Hepatocyte (in vitro differentiated cells): ENCODE measurements around the gene SPECC1L. TPM values are rescaled to one million over a fixed set of nuclear protein-coding genes. Genes with fewer than 3 reads are reported as not detected.

ENCODE experiments used
- DNase-seq: peaks from one replicate; pipeline ENCODE4 v3.0.0-alpha.2; 2016; ENCODE audit warnings: low spot score
- H2AFZ ChIP-seq: fragments of 200-600 bp; sonication (generic); 2 replicates; pipeline ENCODE4 v1.6.0; 2016; ENCODE audit warnings: antibody characterized with exemption, mild to moderate bottlenecking
- H3K27ac ChIP-seq: fragments of 200-600 bp; sonication (generic); 2 replicates; pipeline ENCODE4 v1.5.1; 2016; ENCODE audit warnings: mild to moderate bottlenecking
- H3K27me3 ChIP-seq: fragments of 200-600 bp; sonication (generic); 2 replicates; pipeline ENCODE4 v1.6.1; 2016
- H3K36me3 ChIP-seq: fragments of 200-600 bp; sonication (generic); replicated peaks from 2 replicates; pipeline ENCODE4 v1.5.1; 2016; ENCODE audit warnings: low read depth; ENCODE audit not compliant: insufficient read depth
- H3K4me1 ChIP-seq: fragments of 200-600 bp; sonication (generic); 2 replicates; pipeline ENCODE4 v1.5.1; 2016; ENCODE audit warnings: mild to moderate bottlenecking, moderate library complexity; ENCODE audit not compliant: insufficient read depth
- H3K4me2 ChIP-seq: fragments of 200-600 bp; sonication (generic); 2 replicates; pipeline ENCODE4 v1.6.0; 2016
- H3K4me3 ChIP-seq: fragments of 200-600 bp; sonication (generic); 2 replicates; pipeline ENCODE4 v1.5.1; 2016; ENCODE audit warnings: mild to moderate bottlenecking
- H3K79me2 ChIP-seq: fragments of 200-600 bp; sonication (generic); 2 replicates; pipeline ENCODE4 v1.6.0; 2017; ENCODE audit warnings: mild to moderate bottlenecking
- H3K9me2 ChIP-seq: fragments of 200-600 bp; sonication (generic); replicated peaks from 2 replicates; pipeline ENCODE4 v1.6.0; 2017; ENCODE audit warnings: mild to moderate bottlenecking; ENCODE audit not compliant: insufficient read depth
- H3K9me3 ChIP-seq: fragments of 200-600 bp; sonication (generic); 2 replicates; pipeline ENCODE4 v1.5.1; 2016; ENCODE audit warnings: low read depth, mild to moderate bottlenecking
- H4K20me1 ChIP-seq: fragments of 200-600 bp; sonication (generic); 2 replicates; pipeline ENCODE4 v1.6.0; 2016; ENCODE audit warnings: mild to moderate bottlenecking; ENCODE audit not compliant: insufficient read depth, poor library complexity, severe bottlenecking
- CTCF ChIP-seq: fragments of 200-600 bp; sonication (generic); IDR thresholded peaks from 2 replicates; pipeline ENCODE4 v1.5.1; 2016; ENCODE audit warnings: antibody characterized with exemption, mild to moderate bottlenecking; ENCODE audit not compliant: poor library complexity
- EZH2 ChIP-seq: fragments of 200-600 bp; sonication (generic); IDR thresholded peaks from 2 replicates; pipeline ENCODE4 v1.6.1; 2016; ENCODE audit warnings: antibody characterized with exemption, mild to moderate bottlenecking, borderline replicate concordance
- EZH2phosphoT487 ChIP-seq: fragments of 200-600 bp; sonication (generic); IDR thresholded peaks from one replicate; pipeline ENCODE4 v1.6.1; 2018; ENCODE audit warnings: antibody characterized with exemption, mild to moderate bottlenecking, low read depth, moderate library complexity; ENCODE audit not compliant: unreplicated experiment, severe bottlenecking
- WGBS: methylation state at CpG from one replicate; pipeline ENCODE4 v1.1.6; 2016; ENCODE audit warnings: low lambda C conversion rate; ENCODE audit errors: missing lambda C conversion rate; 5-methylcytosine and 5-hydroxymethylcytosine counted together
- polyA plus RNA-seq: library from polyadenylated mRNA; unstranded; fragments of >200 nt; fragmentation: Nextera tagmentation; extraction: Ambion mirVana; gene quantifications from 2 replicates; pipeline ENCODE4 v1.2.1, GENCODE V29; 2016
- total RNA-seq: library from RNA; depleted of rRNA; stranded (reverse); fragments of >200 nt; gene quantifications from 2 replicates; pipeline ENCODE4 v1.2.3, GENCODE V29; 2014

The SPECC1L gene
- total and polyA plus RNA-seq, 2 experiments from 2014 or later: 13.0 to 28.3 TPM

DNA sequence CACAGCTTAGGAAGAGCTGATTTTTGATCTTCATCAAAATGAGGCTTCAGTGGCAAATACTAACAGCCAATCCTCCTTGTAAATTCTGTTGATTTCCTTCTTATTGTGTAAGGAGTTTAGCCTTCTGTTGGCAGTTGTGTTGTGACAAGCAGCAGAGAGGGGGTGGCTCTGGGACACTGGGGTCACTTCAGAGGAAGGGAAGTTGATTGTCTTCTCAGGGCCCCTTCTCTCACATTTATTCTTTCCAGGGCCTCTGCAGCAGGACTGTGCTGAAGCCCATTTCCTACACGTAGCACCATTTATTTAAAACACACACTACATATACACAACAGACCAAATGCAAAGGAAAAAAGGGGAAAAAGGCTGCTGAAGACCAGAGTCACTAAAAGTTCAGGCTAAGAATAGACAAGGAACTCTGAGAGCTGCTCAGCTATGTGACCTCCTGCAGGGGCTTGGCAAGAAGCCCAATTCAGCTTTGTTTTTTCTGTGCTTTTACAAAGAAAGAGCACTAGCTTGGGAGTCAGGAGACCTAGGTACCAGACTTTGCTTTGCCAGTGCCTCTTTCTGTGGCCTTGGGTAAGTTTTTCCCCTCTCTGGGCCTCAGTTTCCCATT, 196.2 kb downstream of the SPECC1L start:
- H3K4me2 ChIP-seq: no peak overlapping the region
- peak overlapping the region; percentile 50 for H3K27ac ChIP-seq
- H3K4me3 ChIP-seq: no peak overlapping the region
- no peak overlapping the region for H2AFZ ChIP-seq
- no peaks in the 10 kb centered on the region for H3K36me3 ChIP-seq
- peaks cover 10% of the 10 kb centered on the region for H3K4me1 ChIP-seq
- no peak for TF ChIP-seq EZH2phosphoT487
- no peak for TF ChIP-seq CTCF
- no peak for TF ChIP-seq EZH2
- H3K27me3 ChIP-seq: no peaks in the 10 kb centered on the region
- no peaks in the 10 kb centered on the region for H3K9me3 ChIP-seq
- 40% methylated on average over 1 of the region's 1 CpG for whole genome bisulfite sequencing
- DNase-seq: no peak
- H3K79me2 ChIP-seq: no peaks in the 10 kb centered on the region
- no peaks in the 10 kb centered on the region for H3K9me2 ChIP-seq
- H4K20me1 ChIP-seq: no peaks in the 10 kb centered on the region

- H4K20me1 ChIP-seq: no peaks in the 10 kb centered on the region
- TF ChIP-seq CTCF (no peak), EZH2 (no peak), EZH2phosphoT487 (no peak)
- no peaks in the 10 kb centered on the region for H3K9me3 ChIP-seq
- H2AFZ ChIP-seq: no peak overlapping the region
- no peaks in the 10 kb centered on the region for H3K9me2 ChIP-seq
- H3K36me3 ChIP-seq: no peaks in the 10 kb centered on the region
- no peak overlapping the region for H3K4me2 ChIP-seq
- peaks cover 10% of the 10 kb centered on the region for H3K4me1 ChIP-seq
- no peaks in the 10 kb centered on the region for H3K27me3 ChIP-seq
- 92% methylated on average over 2 of the region's 2 CpGs for WGBS
- H3K4me3 ChIP-seq: no peak overlapping the region
- DNase-seq: no peak
- no peaks in the 10 kb centered on the region for H3K79me2 ChIP-seq
- H3K27ac ChIP-seq: peak overlapping the region; percentile 50
These were observed 196.7 kb downstream of the SPECC1L start for GRCh38 chr22:24467340-24467739.

Other genes with a start within 250 kb of the SPECC1L start
- gene SUSD2, start 89.3 kb upstream of the SPECC1L start, total RNA-seq: 6.1 and 9.7 TPM in 2 replicates
- 6.9 and 10.8 TPM in 2 replicates for gene SUSD2, start 89.3 kb upstream of the SPECC1L start, polyA plus RNA-seq
- 5.8 and 9.8 TPM in 2 replicates for gene GGT5, start 25.7 kb upstream of the SPECC1L start, total RNA-seq
- gene GGT5, start 25.7 kb upstream of the SPECC1L start, polyA plus RNA-seq: 47.4 and 56.5 TPM in 2 replicates
- gene ADORA2A, start 156.8 kb downstream of the SPECC1L start, total RNA-seq: 1.2 and 2.0 TPM in 2 replicates
- 3.3 and 4.0 TPM in 2 replicates for gene ADORA2A, start 156.8 kb downstream of the SPECC1L start, polyA plus RNA-seq
- gene UPB1, start 224.5 kb downstream of the SPECC1L start, total RNA-seq: 1.2 and 1.6 TPM in 2 replicates
- 0.39 and 1.0 TPM in 2 replicates for gene UPB1, start 224.5 kb downstream of the SPECC1L start, polyA plus RNA-seq